ENCODE results near the gene CAP2.

DNA sequence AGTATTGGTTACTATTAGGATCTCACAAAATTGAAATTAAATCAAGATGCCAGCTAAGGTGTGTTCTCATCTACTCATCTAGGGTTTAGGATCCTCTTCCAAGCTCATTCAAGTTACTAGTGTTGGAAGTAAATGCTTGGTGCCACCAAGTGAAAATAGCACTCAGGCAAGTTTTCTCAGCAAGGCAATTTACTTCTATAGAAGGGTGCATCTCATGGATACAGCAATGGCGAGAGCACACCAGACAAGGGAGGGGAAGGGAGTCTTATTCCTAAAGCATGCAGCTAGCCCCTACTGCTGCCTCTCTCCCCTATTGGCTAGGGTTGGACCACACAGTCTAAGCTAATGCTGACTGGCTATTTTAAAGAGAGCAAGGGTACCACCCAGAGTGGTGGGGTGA is 183.7 kb downstream of the CAP2 start:
- TF ChIP-seq CTCF (IDR thresholded peaks at IDR 0.05; ENCODE audit: borderline replicate concordance, extremely low read depth, low read length, poor library complexity, severe bottlenecking) (no peak), EZH2 (IDR thresholded peaks at IDR 0.05; ENCODE audit: borderline replicate concordance, low read depth, low read length, severe bottlenecking) (no peak)
